GM23338 (cell line): ENCODE measurements around the gene GFRA3. TPM values are rescaled to one million over a fixed set of nuclear protein-coding genes. Genes with fewer than 3 reads are reported as not detected.
"Not testable (repeated sequence)": the region's sequence is repeated elsewhere in the genome, so short reads cannot be mapped to it uniquely, and the experiment has no call there.

Experiments
- ATAC-seq: fragments of 200-7000 bp; cut with Tn5 transposase; 3 replicates; pipeline ENCODE4 v1.9.1; 2020
- DNase-seq: peaks from one replicate; pipeline ENCODE4 v3.0.0-alpha.2; 2015; ENCODE audit warnings: low spot score
- H2AFZ ChIP-seq: fragments of 200-600 bp; sonication (generic); 2 replicates; pipeline ENCODE4 v1.8.0; 2016; ENCODE audit warnings: antibody characterized with exemption, mild to moderate bottlenecking, moderate library complexity
- H3F3A ChIP-seq: fragments of 200-600 bp; sonication (generic); replicated peaks from 2 replicates; pipeline ENCODE4 v1.8.0; 2017; ENCODE audit warnings: antibody characterized with exemption, mixed run types, low read depth
- H3K27ac ChIP-seq: fragments of 200-600 bp; sonication (generic); 2 replicates; pipeline ENCODE4 v1.6.1; 2016; ENCODE audit warnings: low read depth
- H3K27me3 ChIP-seq: fragments of 200-600 bp; sonication (generic); 2 replicates; pipeline ENCODE4 v1.8.0; 2016; ENCODE audit warnings: mild to moderate bottlenecking, mixed run types, moderate library complexity; ENCODE audit not compliant: insufficient read depth
- H3K36me3 ChIP-seq: fragments of 200-600 bp; sonication (generic); 2 replicates; pipeline ENCODE4 v1.8.0; 2016; ENCODE audit warnings: mild to moderate bottlenecking; ENCODE audit not compliant: insufficient read depth
- H3K4me1 ChIP-seq: fragments of 200-600 bp; sonication (generic); 2 replicates; pipeline ENCODE4 v1.8.0; 2016; ENCODE audit warnings: mild to moderate bottlenecking, moderate library complexity; ENCODE audit not compliant: insufficient read depth
- H3K4me2 ChIP-seq: fragments of 200-600 bp; sonication (generic); 2 replicates; pipeline ENCODE4 v1.7.1; 2017; ENCODE audit warnings: mixed run types
- H3K4me3 ChIP-seq: fragments of 200-600 bp; sonication (generic); 2 replicates; pipeline ENCODE4 v1.6.1; 2016; ENCODE audit warnings: mixed run types
- H3K79me2 ChIP-seq: fragments of 200-600 bp; sonication (generic); replicated peaks from 2 replicates; pipeline ENCODE4 v1.8.0; 2017; ENCODE audit warnings: mild to moderate bottlenecking; ENCODE audit not compliant: insufficient read depth
- H3K9me2 ChIP-seq: fragments of 200-600 bp; sonication (generic); 2 replicates; pipeline ENCODE4 v1.8.0; 2017; ENCODE audit not compliant: insufficient read depth
- H4K20me1 ChIP-seq: fragments of 200-600 bp; sonication (generic); replicated peaks from 2 replicates; pipeline ENCODE4 v1.8.0; 2017; ENCODE audit warnings: mild to moderate bottlenecking; ENCODE audit not compliant: insufficient read depth
- H3K27ac Mint-ChIP-seq: 2 replicates; pipeline ENCODE4 v1.8.0; 2020; ENCODE audit warnings: inconsistent platforms, mild to moderate bottlenecking, moderate library complexity, mixed read lengths
- H3K27me3 Mint-ChIP-seq: 3 replicates; pipeline ENCODE4 v1.8.0; 2022; ENCODE audit warnings: low read depth, mild to moderate bottlenecking, moderate library complexity, mixed read lengths, inconsistent platforms; ENCODE audit not compliant: insufficient read depth, poor library complexity
- H3K36me3 Mint-ChIP-seq: 3 replicates; pipeline ENCODE4 v1.8.0; 2021; ENCODE audit warnings: low read depth, mild to moderate bottlenecking, inconsistent platforms, moderate library complexity, mixed read lengths
- H3K4me1 Mint-ChIP-seq: 3 replicates; pipeline ENCODE4 v1.8.0; 2020; ENCODE audit warnings: mild to moderate bottlenecking, inconsistent platforms, mixed read lengths
- H3K4me3 Mint-ChIP-seq: 3 replicates; pipeline ENCODE4 v1.8.0; 2021; ENCODE audit warnings: moderate library complexity, mild to moderate bottlenecking, inconsistent platforms, mixed read lengths
- H3K9me3 Mint-ChIP-seq: 3 replicates; pipeline ENCODE4 v1.8.0; 2020; ENCODE audit warnings: moderate library complexity, mild to moderate bottlenecking, inconsistent platforms, mixed read lengths
- CREB1 ChIP-seq: fragments of 250-450 bp; sonication (Bioruptor Pico); IDR thresholded peaks from 2 replicates; pipeline ENCODE4 v1.5.0; 2020; ENCODE audit warnings: low read depth, mild to moderate bottlenecking, moderate library complexity
- ETS1 ChIP-seq: IDR thresholded peaks from 2 replicates; pipeline ENCODE4 v1.6.1; 2016; ENCODE audit warnings: antibody characterized with exemption
- EZH2 ChIP-seq: fragments of 200-600 bp; sonication (generic); IDR thresholded peaks from one replicate; pipeline ENCODE4 v1.8.0; 2017; ENCODE audit warnings: antibody characterized with exemption, mild to moderate bottlenecking, low read depth; ENCODE audit not compliant: unreplicated experiment
- JUNB ChIP-seq: IDR thresholded peaks from one replicate; pipeline ENCODE4 v1.6.1; 2016; ENCODE audit warnings: antibody characterized with exemption; ENCODE audit not compliant: unreplicated experiment
- NANOG ChIP-seq: IDR thresholded peaks from 2 replicates; pipeline ENCODE4 v1.6.1; 2016; ENCODE audit warnings: antibody characterized with exemption, borderline replicate concordance
- POLR2AphosphoS5 ChIP-seq: IDR thresholded peaks from 2 replicates; pipeline ENCODE4 v1.6.1; 2016; ENCODE audit warnings: antibody characterized with exemption, low read depth
- STAT1 ChIP-seq: IDR thresholded peaks from one replicate; pipeline ENCODE4 v1.6.1; 2016; ENCODE audit warnings: antibody characterized with exemption; ENCODE audit not compliant: unreplicated experiment
- ZNF114 ChIP-seq: fragments of 250-450 bp; sonication (Bioruptor Pico); IDR thresholded peaks from 2 replicates; pipeline ENCODE4 v1.5.0; 2020; ENCODE audit warnings: mild to moderate bottlenecking, moderate library complexity
- ZNF331 ChIP-seq: fragments of 250-450 bp; sonication (Bioruptor Pico); IDR thresholded peaks from 2 replicates; pipeline ENCODE4 v1.5.0; 2020; ENCODE audit warnings: low read depth, mild to moderate bottlenecking, moderate library complexity
- polyA plus RNA-seq: library from polyadenylated mRNA; unstranded; fragments of >200 nt; fragmentation: Nextera tagmentation; extraction: Ambion mirVana; gene quantifications from 2 replicates; pipeline ENCODE4 v1.2.1, GENCODE V29; 2016
- total RNA-seq: library from RNA; depleted of rRNA; stranded (reverse); fragments of >200 nt; shearing (Covaris generic); gene quantifications from 2 replicates; pipeline ENCODE4 v1.2.3, GENCODE V29; 2014
- TF ChIP-seq, protein P1 (sequence below), 2 experiments: fragments of 200-600 bp in 1 of 2; sonication (generic) in 1 of 2; conservative IDR thresholded peaks; 2 replicates each; pipeline versions ENCODE4 v1.5.1 to v1.6.1; 2016 to 2017; ENCODE audit warnings: antibody characterized with exemption in 2 of 2, low read depth in 2 of 2, mild to moderate bottlenecking in 2 of 2, moderate library complexity in 1 of 2

The GFRA3 gene
- total and polyA plus RNA-seq, 2 experiments from 2014 or later, result 1.1 TPM

DNA sequence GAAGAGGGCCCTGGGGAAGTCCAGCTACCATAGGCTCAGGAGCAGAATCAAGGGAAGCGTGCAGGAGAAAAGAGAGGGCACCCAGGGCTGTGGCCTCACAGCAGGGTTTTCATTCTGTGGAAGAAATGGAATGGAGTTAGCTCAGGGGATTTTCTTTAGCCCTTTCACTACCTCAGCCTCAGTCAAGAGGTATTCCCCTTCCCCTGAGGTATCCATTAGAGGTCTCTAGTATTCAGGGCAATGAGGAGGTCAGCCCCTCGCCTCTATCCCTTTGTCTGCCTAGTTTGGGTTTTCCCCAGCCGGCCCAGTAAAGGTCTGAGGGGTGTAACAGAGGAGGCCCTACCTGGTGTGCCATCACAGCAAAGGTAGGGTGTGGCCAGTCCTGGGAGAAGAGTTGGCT lies 21.5 kb downstream of the GFRA3 start:
- H3K79me2 ChIP-seq, result no peaks in the 10 kb centered on the region
- no peak for DNase-seq
- peak; percentile 59 for ATAC-seq
- H2AFZ ChIP-seq, result no peak overlapping the region
- no peak overlapping the region for H3K4me2 ChIP-seq
- no peak overlapping the region for H3K27ac ChIP-seq
- H3K27me3 ChIP-seq, result no peaks in the 10 kb centered on the region
- no peaks in the 10 kb centered on the region; the same call in 1 of the 2 replicates for H3K9me2 ChIP-seq
- peaks cover 4% of the 10 kb centered on the region for H3K27me3 Mint-ChIP-seq
- H3K4me1 Mint-ChIP-seq, result no peaks in the 10 kb centered on the region
- no peaks in the 10 kb centered on the region for H3K36me3 ChIP-seq
- H3F3A ChIP-seq, result no peaks in the 10 kb centered on the region
- H3K4me1 ChIP-seq, result no peaks in the 10 kb centered on the region
- H3K9me3 Mint-ChIP-seq, result no peaks in the 10 kb centered on the region
- no peaks in the 10 kb centered on the region for H3K36me3 Mint-ChIP-seq
- no peak overlapping the region for H3K27ac Mint-ChIP-seq
- H4K20me1 ChIP-seq, result no peaks in the 10 kb centered on the region
- no peak for TF ChIP-seq JUNB
- no peak for TF ChIP-seq ZNF114 (CRISPR knock-in tag)
- TF ChIP-seq POLR2AphosphoS5, result no peak
- no peak for TF ChIP-seq CREB1 (CRISPR knock-in tag)
- TF ChIP-seq ZNF331 (CRISPR knock-in tag), result no peak
- no peak for TF ChIP-seq STAT1
- TF ChIP-seq, protein P1, sequence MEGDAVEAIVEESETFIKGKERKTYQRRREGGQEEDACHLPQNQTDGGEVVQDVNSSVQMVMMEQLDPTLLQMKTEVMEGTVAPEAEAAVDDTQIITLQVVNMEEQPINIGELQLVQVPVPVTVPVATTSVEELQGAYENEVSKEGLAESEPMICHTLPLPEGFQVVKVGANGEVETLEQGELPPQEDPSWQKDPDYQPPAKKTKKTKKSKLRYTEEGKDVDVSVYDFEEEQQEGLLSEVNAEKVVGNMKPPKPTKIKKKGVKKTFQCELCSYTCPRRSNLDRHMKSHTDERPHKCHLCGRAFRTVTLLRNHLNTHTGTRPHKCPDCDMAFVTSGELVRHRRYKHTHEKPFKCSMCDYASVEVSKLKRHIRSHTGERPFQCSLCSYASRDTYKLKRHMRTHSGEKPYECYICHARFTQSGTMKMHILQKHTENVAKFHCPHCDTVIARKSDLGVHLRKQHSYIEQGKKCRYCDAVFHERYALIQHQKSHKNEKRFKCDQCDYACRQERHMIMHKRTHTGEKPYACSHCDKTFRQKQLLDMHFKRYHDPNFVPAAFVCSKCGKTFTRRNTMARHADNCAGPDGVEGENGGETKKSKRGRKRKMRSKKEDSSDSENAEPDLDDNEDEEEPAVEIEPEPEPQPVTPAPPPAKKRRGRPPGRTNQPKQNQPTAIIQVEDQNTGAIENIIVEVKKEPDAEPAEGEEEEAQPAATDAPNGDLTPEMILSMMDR (conservative IDR thresholded peaks at IDR 0.05; ENCODE audit: low read depth in 2 of 2), result no peak
- TF ChIP-seq EZH2, result no peak
- TF ChIP-seq NANOG, result no peak
- TF ChIP-seq ETS1, result no peak
- H3K4me3 ChIP-seq, result no peak overlapping the region
- H3K4me3 Mint-ChIP-seq, result no peak overlapping the region

GRCh38 chr5:138247800-138248199 lies 26.6 kb downstream of the GFRA3 start:
- not testable (repeated sequence) for H3K4me3 Mint-ChIP-seq
- peaks cover 16% of the 10 kb centered on the region for H3K4me1 Mint-ChIP-seq
- peaks cover 15% of the 10 kb centered on the region for H3K27me3 ChIP-seq

More at GRCh38 chr5:138247800-138248199, 26.6 kb downstream of the GFRA3 start:
- not testable (repeated sequence) for H3K36me3 Mint-ChIP-seq, H3K4me3 ChIP-seq, H2AFZ ChIP-seq, H3F3A ChIP-seq, H4K20me1 ChIP-seq, DNase-seq, H3K79me2 ChIP-seq, H3K4me1 ChIP-seq, ATAC-seq, H3K9me2 ChIP-seq, H3K36me3 ChIP-seq, H3K27ac Mint-ChIP-seq, H3K4me2 ChIP-seq, H3K9me3 Mint-ChIP-seq, H3K27ac ChIP-seq
- peaks cover 13% of the 10 kb centered on the region for H3K27me3 Mint-ChIP-seq
